ENCODE measurements around the gene DNAL1. TPM values are rescaled to one million over a fixed set of nuclear protein-coding genes. Genes with fewer than 3 reads are reported as not detected.

DNAL1 gene
- total RNA-seq, 1 donor from 2014 or later: 18.1 TPM

GRCh38 chr14:73729556-73730265, 84.9 kb downstream of the DNAL1 start:
- peaks cover 13% of the 10 kb centered on the region for H3K4me1 Mint-ChIP-seq
- TF ChIP-seq, protein P1, sequence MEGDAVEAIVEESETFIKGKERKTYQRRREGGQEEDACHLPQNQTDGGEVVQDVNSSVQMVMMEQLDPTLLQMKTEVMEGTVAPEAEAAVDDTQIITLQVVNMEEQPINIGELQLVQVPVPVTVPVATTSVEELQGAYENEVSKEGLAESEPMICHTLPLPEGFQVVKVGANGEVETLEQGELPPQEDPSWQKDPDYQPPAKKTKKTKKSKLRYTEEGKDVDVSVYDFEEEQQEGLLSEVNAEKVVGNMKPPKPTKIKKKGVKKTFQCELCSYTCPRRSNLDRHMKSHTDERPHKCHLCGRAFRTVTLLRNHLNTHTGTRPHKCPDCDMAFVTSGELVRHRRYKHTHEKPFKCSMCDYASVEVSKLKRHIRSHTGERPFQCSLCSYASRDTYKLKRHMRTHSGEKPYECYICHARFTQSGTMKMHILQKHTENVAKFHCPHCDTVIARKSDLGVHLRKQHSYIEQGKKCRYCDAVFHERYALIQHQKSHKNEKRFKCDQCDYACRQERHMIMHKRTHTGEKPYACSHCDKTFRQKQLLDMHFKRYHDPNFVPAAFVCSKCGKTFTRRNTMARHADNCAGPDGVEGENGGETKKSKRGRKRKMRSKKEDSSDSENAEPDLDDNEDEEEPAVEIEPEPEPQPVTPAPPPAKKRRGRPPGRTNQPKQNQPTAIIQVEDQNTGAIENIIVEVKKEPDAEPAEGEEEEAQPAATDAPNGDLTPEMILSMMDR (conservative IDR thresholded peaks at IDR 0.05): no peak
- H3K27me3 Mint-ChIP-seq (ENCODE audit: low read depth): no peaks in the 10 kb centered on the region
- peaks cover 9% of the 10 kb centered on the region for H3K36me3 Mint-ChIP-seq (ENCODE audit: low read depth)
- peak overlapping the region; percentile 43 for H3K27ac Mint-ChIP-seq (ENCODE audit: unreplicated experiment)
- H3K4me3 Mint-ChIP-seq: no peak overlapping the region
- no peak for DNase-seq (ENCODE audit: low read depth, low spot score)
- no peaks in the 10 kb centered on the region for H3K9me3 Mint-ChIP-seq

DNA sequence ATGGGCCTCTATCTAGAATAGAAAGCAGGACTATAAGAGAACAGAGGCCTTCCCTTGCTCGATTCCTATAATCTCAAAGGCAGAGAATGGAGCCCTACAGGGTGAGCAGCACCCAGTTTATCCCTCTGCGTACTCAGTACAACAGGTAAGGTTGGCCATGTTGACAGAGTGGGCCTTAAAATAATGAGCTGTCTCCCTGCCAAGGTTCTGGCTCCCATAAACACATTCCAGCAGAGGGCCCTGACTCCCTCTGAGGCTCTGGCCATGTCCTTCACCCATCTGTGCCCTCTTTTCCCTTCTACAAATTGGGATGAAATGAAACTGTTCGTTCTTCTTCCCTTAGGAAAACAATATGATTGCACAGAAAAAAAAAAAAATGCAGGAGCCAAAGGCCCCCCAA, 86.3 kb downstream of the DNAL1 start:
- H3K9me3 Mint-ChIP-seq: no peaks in the 10 kb centered on the region
- H3K4me1 Mint-ChIP-seq: peaks cover 9% of the 10 kb centered on the region
- peaks cover 11% of the 10 kb centered on the region for H3K36me3 Mint-ChIP-seq (ENCODE audit: low read depth)
- DNase-seq (ENCODE audit: low read depth, low spot score): no peak
- H3K27ac Mint-ChIP-seq (ENCODE audit: unreplicated experiment): peak overlapping the region; percentile 35
- no peaks in the 10 kb centered on the region for H3K27me3 Mint-ChIP-seq (ENCODE audit: low read depth)
- TF ChIP-seq, protein P1 (conservative IDR thresholded peaks at IDR 0.05): peak; percentile 5
- H3K4me3 Mint-ChIP-seq: no peak overlapping the region

DNA sequence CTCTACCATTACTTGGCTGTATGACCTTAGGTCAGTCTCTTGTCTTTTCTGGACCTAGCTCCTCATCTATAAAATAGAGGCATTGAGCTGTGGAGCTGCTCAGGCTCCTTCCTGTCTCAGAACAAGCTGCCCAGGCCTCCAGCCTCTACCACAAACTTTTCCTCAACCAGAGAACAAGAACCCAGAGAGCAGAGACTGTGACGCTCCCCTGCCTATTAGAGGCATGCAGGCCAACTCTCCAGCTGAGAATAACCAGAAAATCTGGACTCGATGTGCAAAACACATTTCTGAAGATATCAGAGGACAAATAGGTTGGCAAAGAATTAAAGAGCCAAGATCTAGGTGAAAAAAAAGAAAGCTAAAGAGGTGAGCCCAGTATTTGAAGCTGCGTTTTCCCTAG, 87.2 kb downstream of the DNAL1 start:
- Mint-ChIP-seq H3K9me3 (no peaks in the 10 kb centered on the region), H3K4me1 (peaks cover 9% of the 10 kb centered on the region), H3K4me3 (no peak overlapping the region), H3K27me3 (ENCODE audit: low read depth) (no peaks in the 10 kb centered on the region), H3K36me3 (ENCODE audit: low read depth) (peaks cover 11% of the 10 kb centered on the region), H3K27ac (ENCODE audit: unreplicated experiment) (no peak overlapping the region)
- TF ChIP-seq, protein P1 (conservative IDR thresholded peaks at IDR 0.05): no peak
- no peak for DNase-seq (ENCODE audit: low read depth, low spot score)

- H3K4me1 Mint-ChIP-seq: peaks cover 16% of the 10 kb centered on the region
- H3K36me3 Mint-ChIP-seq (ENCODE audit: low read depth): peaks cover 5% of the 10 kb centered on the region
- no peaks in the 10 kb centered on the region for H3K27me3 Mint-ChIP-seq (ENCODE audit: low read depth)
- H3K27ac Mint-ChIP-seq (ENCODE audit: unreplicated experiment): no peak overlapping the region
- DNase-seq (ENCODE audit: low read depth, low spot score): no peak
- H3K9me3 Mint-ChIP-seq: no peaks in the 10 kb centered on the region
- H3K4me3 Mint-ChIP-seq: no peak overlapping the region
- TF ChIP-seq, protein P1 (conservative IDR thresholded peaks at IDR 0.05): no peak
Measured at GRCh38 chr14:73736842-73737241, 92.1 kb downstream of the DNAL1 start.

DNA sequence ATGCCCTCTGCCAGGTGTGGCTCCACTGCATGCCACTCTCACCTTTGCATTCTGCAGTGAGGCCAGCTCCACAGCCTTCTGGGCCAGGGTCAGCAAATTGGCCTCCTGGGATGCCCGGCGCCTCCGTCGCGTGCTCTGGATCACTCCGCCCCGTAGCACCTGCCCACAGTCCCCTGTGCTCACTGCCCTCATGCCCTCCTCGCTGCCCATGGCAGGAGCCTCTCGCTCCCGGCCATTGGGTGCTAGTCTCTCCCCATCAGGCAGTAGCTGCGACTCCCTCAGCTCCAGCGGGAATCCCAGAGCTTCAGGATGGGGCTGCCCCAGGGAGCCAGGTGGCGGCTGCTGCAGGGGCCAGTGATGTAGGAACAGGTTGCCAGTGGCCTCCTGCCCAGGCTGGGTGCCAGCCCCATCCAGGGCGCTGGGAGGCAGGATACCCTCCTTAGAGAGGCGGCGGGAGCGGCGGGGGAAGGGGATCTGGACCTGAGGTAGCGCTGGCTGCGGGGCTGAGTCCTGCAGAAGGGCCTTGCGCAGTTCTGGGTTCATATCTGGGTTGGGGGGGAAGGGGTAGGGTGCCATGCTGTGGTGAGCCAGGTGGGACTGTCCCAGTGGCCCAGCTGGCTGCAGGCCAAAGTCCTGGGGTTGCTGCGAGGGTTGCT, 93.9 kb downstream of the DNAL1 start:
- Mint-ChIP-seq H3K27me3 (ENCODE audit: low read depth) (no peaks in the 10 kb centered on the region), H3K9me3 (no peaks in the 10 kb centered on the region), H3K4me1 (peaks cover 34% of the 10 kb centered on the region), H3K27ac (ENCODE audit: unreplicated experiment) (no peak overlapping the region), H3K36me3 (ENCODE audit: low read depth) (peaks cover 5% of the 10 kb centered on the region), H3K4me3 (no peak overlapping the region)
- DNase-seq (ENCODE audit: low read depth, low spot score): no peak
- TF ChIP-seq, protein P1 (conservative IDR thresholded peaks at IDR 0.05): no peak
